GM18499 (cell line): ENCODE data around the gene EID1.

Experiments used
- ATAC-seq: cut with Tn5 transposase; IDR thresholded peaks from one replicate; pipeline ENCODE4 v1.9.1; 2021; ENCODE audit warnings: moderate number of reproducible peaks; ENCODE audit not compliant: insufficient read depth, unreplicated experiment

The EID1 gene

GRCh38 chr15:48868023-48868422 lies 9.9 kb upstream of the EID1 start:
- ATAC-seq: no peak

GRCh38 chr15:48868536-48868935 lies 9.4 kb upstream of the EID1 start:
- ATAC-seq: no peak

DNA sequence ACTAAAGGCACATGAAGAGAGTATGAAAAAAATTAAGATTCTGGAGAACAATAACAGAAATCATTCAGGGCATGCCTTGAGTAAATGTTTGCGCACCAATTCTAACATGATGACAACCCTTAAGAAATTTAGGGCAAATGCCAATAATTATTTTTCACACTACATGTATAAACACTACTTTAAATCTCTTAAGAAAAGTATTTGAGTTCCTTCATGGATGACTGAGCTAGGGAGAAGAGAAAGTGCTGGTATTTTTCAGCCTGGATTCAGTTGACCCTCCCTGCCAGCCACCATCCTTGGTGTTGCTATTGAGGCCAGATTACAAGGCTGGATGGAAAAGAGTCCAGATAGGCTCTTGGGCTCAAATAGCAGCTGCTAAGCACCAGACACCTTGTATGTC lies 8.0 kb upstream of the EID1 start:
- no peak for ATAC-seq

GRCh38 chr15:48871542-48871941 lies 6.4 kb upstream of the EID1 start:
- ATAC-seq: no peak

DNA sequence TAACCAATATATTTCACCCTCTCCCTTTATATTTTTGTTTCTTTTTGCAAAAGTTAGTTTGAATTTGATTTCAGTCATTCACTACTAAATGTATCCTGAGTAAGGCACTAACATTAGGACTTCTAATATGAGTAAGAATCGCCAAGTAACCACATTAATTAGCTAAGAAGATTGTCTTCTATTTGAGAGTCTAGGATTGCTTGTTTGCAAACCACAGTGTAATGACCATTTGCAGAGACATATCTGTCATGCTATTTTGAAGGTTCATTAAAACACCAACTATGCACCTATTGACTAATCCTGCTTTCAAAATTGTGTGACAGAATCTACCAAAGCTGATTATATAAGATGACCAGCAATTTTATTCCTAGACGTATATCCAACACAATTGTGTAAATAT lies 5.3 kb upstream of the EID1 start:
- ATAC-seq: no peak

DNA sequence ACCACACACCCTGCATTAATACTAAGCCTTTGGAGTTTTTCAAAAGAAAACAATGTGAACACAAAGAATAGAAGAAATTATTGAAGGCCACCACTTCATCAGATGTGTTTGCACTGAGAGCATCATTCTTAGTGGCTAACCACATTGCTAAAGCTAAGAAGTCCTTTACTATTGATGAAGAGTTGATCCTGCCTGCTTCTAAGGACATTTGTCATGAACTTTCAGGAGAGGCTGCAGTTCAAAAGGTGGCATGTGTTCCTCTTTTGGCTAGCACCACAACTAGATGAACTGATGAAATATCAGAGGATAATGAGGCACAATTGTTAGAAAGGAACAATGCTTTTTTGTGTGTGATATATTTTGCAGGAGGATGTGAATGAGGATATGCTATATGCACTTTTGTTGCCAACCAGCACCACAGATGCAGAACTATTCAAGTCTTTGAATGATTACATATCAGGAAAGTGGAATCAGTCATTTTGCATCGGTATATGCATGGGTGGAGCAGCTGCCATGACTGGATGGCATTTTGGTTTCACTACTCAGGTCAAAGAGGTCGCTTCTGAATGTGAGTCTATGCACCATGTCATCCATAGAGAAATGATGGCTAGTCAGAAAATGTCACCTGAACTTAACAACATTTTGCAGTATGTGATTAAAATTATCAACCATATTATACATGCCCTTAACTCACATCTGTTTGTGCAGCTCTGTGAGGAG lies 2.5 kb upstream of the EID1 start:
- ATAC-seq: no peak

- no peak for ATAC-seq
Measured at GRCh38 chr15:48876057-48876456, 1.9 kb upstream of the EID1 start.

GRCh38 chr15:48880070-48880634 lies 2.2 kb downstream of the EID1 start:
- ATAC-seq: no peak

DNA sequence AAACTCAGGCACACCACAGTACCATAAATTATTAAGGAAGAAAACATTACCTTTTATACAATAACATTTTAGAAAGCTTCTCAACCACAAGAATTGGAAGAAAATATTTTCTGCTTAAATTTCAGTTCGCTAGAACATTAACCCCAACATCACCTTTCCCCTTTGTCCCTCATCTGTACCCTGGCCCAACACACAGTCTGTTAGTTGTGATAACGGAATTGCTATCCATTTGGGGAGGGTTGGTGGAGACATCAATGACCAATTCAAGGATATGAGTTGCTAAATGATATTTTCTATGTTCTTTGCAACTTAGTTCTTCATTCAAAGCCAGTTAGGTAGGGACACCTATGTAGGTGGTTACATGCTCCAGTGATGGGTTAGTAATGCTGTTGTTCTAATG lies 5.8 kb downstream of the EID1 start:
- ATAC-seq: no peak

DNA sequence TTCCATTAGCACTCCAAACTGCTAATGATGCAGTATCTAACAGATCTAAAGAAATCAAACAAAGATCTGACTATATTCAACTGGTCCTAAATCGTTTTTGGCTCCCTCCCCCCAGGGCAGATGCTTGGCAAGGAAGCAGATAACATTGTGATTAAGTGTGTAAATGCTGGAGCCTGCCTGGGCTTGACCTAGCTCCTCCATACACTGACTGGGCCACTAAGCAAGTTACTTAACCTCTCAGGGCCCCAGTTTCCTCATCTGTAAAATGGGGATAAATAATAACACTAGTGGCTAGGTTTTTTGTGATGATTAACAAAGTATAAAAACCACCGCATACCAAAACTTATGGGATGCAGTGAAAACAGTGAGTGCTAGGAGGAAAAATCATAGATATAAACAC lies 9.2 kb downstream of the EID1 start:
- no peak for ATAC-seq

DNA sequence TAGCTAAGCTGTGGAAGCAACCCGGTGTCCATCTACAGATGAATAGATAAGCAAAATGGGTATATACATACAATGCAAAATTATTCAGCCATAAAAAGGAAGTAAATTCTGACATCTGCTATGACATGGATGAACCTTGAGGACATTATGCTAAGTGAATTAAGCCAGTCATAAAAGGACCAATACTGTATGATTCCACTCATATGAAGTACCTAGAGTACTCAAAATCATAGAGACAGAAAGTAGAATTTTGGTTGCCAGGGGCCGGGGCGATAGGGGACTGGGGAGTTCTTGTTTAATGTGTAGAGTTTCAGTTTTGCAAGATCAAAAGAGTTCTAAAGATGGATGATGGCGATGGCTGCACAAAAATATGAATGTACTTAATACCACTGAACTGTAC lies 10.3 kb downstream of the EID1 start:
- no peak for ATAC-seq

DNA sequence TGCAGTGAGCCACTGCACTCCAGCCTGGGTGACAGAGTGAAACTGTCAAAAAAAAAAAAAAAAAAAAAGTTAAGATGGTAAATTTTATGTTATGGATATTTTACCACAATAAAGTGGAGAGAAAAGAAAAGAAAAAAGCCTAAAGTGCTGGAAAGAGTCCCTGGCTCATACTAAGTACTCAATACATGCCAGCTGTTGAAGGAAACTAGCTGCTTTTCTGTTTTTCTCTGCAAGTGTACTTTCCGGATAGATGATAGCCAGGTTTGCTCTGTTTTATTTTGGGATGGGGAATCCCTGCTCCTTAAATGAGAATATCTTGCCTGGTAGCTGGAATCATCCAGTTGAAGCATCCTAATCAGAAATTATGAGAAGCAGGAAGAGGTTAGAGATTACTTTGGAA lies 10.9 kb downstream of the EID1 start:
- no peak for ATAC-seq

GRCh38 chr15:48889925-48890324 lies 12.0 kb downstream of the EID1 start:
- ATAC-seq: no peak

DNA sequence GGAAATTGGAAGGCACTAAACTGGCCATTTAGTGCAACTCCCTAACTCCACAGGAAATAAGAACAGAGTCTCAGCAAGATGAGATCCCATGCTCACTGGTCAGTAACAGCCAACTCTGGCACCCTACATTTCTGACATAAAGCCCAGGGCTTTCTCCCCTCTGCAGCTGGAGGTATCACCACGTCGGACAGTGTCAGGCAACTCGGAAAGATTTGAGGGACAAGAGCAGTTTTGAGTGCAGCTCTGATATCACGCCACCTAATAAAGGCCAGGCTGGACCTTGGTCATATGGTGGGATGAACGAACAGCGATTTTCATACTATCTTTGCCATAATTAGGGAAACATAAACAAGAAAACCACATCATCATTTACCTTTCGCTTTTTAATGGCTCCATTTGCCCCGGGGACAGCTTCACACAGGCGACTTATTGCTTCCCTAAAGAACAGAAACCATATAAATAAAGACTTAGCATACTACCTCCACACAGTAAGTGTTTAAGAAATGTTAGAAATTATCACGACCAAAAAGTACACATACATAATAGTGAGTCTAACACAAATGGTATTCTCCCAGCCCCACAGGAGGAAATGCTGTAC lies 12.5 kb downstream of the EID1 start:
- no peak for ATAC-seq

DNA sequence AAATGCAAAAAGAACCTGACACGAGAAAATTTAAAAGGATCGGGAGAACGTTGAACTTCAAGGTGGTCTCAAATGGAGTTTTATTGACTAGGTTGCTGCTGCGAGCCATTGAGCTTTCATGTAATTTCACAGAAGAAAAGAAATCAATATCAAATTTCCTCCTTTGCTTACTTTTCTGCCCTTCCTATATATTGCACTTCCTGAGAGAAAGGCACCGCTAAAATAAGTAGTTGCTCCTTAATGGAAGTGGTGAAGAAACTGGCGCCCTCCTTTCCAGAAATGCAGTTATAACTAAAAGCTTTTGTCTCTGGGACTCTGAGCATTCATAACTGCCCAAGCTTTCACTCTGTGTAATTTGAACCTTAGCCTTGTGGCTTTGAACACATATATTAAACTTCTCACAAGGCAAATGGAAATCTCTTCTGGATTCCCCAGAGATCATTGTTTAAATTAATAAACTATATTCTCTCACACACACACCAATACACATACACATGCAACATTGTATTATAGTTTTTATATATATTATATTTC lies 13.4 kb downstream of the EID1 start:
- ATAC-seq: no peak

DNA sequence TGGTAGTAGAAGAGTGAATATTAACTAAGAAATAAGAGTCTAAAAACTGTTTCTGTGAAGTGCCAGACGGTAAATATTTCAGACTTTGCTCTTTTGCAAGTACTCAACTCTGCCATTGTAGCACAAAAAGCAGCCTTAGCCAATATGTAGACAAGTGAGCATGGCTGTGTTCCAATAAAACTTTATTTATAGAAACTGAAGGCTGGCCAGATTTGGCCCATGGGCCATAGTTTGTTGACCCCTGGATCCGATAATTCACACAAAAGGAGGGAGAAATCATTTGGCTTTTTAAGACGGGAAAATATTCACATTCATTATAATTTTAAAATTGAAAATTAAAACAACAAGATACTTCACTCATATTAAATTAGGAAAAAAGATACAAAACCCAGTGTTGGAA lies 15.4 kb downstream of the EID1 start:
- no peak for ATAC-seq

DNA sequence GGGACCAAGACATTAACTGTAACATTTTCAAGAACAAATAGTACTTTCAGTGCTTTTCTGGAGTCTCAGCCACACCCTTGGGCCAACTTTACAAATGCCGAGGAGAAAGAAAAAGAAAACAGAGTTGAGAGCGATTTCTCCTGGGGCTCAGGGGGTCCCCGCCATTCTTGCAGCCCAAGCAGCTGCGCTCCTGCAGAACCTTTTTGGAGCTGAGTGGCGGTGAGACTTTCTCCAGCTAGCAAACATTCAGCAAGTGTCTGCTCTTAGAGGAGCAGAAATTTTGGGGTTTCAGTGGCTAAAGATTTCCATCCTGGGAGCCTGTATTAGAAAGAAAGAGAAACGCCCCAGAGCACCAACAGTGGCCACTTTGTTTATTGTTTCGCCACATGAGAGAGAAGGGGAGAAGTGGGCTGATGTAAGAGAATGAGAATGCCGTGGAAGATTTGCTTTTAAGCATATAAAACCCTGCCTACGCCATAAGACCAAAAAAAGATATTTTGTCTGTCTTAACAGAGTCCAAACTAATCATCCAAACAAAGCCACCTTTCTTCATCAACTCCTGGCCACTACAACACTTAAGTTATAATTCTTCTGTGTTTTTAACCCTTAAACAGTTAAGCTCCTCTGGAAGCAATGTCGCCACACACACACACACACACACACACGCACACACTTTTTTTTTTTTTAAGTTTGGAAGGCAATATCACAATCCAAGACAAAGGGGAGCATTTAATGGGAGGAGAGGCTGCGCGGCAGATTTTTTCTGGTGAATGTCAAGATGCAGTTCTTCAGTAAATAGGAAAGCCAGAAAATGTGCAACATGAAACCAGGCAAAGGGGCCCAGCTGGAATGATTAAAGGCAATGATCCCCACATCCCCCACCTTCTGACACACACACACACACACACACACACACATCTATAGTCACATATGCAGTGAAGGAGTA lies 19.2 kb downstream of the EID1 start:
- ATAC-seq: no peak

- no peak for ATAC-seq
Measured at GRCh38 chr15:48898032-48898431, 20.1 kb downstream of the EID1 start.

- ATAC-seq: no peak
Measured at GRCh38 chr15:48898446-48898845, 20.5 kb downstream of the EID1 start.

GRCh38 chr15:48899793-48900192 lies 21.9 kb downstream of the EID1 start:
- ATAC-seq: no peak

DNA sequence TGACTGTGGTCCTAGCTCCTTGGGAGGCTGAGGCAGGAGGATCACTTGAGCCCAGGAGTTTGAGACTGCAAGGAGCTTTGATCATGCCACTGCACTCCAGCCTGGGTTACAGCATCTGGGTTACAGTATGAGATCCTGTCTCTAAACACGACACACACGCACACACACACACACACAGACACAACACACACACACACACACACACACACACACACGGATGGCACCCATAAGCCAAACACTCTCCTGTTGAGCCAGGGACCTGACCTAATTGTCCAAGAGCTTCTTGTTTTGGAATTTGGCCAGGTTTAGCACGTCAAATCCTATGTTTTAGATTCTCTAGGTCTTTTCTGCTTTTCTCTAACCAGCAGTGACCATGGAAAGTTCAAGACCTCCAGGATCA lies 26.8 kb downstream of the EID1 start:
- no peak for ATAC-seq
